Calu3 (cell line): ENCODE results near the gene FRMD4B. TPM values are rescaled to one million over a fixed set of nuclear protein-coding genes. Genes with fewer than 3 reads are reported as not detected.

Experiments used
- BruUV-seq: library from RNA; stranded (reverse); fragments of 400-500 nt; replicated peaks from 2 replicates; lab custom pipeline; 2021; lab: Mats Ljungman, UMichigan
- CTCF ChIA-PET: fragments of 300-600 bp; sonication (Branson Sonifier 250); formaldehyde crosslinking; loops from one replicate; lab custom pipeline; 2022; ENCODE audit warnings: antibody characterized with exemption; lab: Charles Lee
- DNase-seq: peaks from one replicate; pipeline ENCODE4 v3.0.0; 2022
- H3K27ac Mint-ChIP-seq: one replicate; pipeline ENCODE4 v1.8.0; 2022; ENCODE audit warnings: mixed read lengths; ENCODE audit not compliant: unreplicated experiment
- H3K27me3 Mint-ChIP-seq: one replicate; pipeline ENCODE4 v1.8.0; 2022; ENCODE audit warnings: mixed read lengths; ENCODE audit not compliant: unreplicated experiment
- H3K36me3 Mint-ChIP-seq: one replicate; pipeline ENCODE4 v1.8.0; 2022; ENCODE audit warnings: mild to moderate bottlenecking, moderate library complexity, mixed read lengths; ENCODE audit not compliant: insufficient read depth, unreplicated experiment
- H3K4me1 Mint-ChIP-seq: one replicate; pipeline ENCODE4 v1.8.0; 2022; ENCODE audit warnings: mild to moderate bottlenecking, low read depth, mixed read lengths; ENCODE audit not compliant: unreplicated experiment
- H3K4me3 Mint-ChIP-seq: one replicate; pipeline ENCODE4 v1.8.0; 2022; ENCODE audit warnings: mild to moderate bottlenecking, low read depth, moderate library complexity, mixed read lengths; ENCODE audit not compliant: unreplicated experiment
- H3K9me3 Mint-ChIP-seq: one replicate; pipeline ENCODE4 v1.8.0; 2022; ENCODE audit warnings: low read depth, mixed read lengths; ENCODE audit not compliant: unreplicated experiment
- intact Hi-C: fragments of 100-400 bp; cut with micrococcal nuclease; formaldehyde crosslinking; loops from one replicate; pipeline ENCODE4 v1.10.0; 2022; ENCODE audit not compliant: unreplicated experiment
- total RNA-seq: library from RNA; stranded (reverse); gene quantifications from 2 replicates; pipeline ENCODE4 v1.2.3, GENCODE V29; 2022
- TF ChIP-seq, protein P1 (sequence below): fragments of 200-600 bp; IDR thresholded peaks from one replicate; pipeline ENCODE4 v1.8.0; 2022; ENCODE audit warnings: antibody characterized with exemption; ENCODE audit not compliant: unreplicated experiment

The FRMD4B gene
- total RNA-seq, 1 experiment from 2014 or later = 16.7 TPM

GRCh38 chr3:69353503-69353902 lies 32.4 kb downstream of the FRMD4B start:
- CTCF ChIA-PET = no interaction called here
- Mint-ChIP-seq H3K9me3 (no peaks in the 10 kb centered on the region), H3K4me3 (no peak overlapping the region), H3K4me1 (peaks cover 9% of the 10 kb centered on the region), H3K27me3 (no peaks in the 10 kb centered on the region), H3K27ac (no peak overlapping the region), H3K36me3 (no peaks in the 10 kb centered on the region)
- no TSS peak for BruUV-seq
- no peak for DNase-seq
- intact Hi-C loops = no loop called here
- TF ChIP-seq, protein P1, sequence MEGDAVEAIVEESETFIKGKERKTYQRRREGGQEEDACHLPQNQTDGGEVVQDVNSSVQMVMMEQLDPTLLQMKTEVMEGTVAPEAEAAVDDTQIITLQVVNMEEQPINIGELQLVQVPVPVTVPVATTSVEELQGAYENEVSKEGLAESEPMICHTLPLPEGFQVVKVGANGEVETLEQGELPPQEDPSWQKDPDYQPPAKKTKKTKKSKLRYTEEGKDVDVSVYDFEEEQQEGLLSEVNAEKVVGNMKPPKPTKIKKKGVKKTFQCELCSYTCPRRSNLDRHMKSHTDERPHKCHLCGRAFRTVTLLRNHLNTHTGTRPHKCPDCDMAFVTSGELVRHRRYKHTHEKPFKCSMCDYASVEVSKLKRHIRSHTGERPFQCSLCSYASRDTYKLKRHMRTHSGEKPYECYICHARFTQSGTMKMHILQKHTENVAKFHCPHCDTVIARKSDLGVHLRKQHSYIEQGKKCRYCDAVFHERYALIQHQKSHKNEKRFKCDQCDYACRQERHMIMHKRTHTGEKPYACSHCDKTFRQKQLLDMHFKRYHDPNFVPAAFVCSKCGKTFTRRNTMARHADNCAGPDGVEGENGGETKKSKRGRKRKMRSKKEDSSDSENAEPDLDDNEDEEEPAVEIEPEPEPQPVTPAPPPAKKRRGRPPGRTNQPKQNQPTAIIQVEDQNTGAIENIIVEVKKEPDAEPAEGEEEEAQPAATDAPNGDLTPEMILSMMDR = no peak

GRCh38 chr3:69353088-69353478 lies 32.8 kb downstream of the FRMD4B start:
- CTCF ChIA-PET = no interaction called here
- no peak for DNase-seq
- H3K27me3 Mint-ChIP-seq = peaks cover 3% of the 10 kb centered on the region
- peaks cover 9% of the 10 kb centered on the region for H3K4me1 Mint-ChIP-seq
- no peak overlapping the region for H3K4me3 Mint-ChIP-seq
- H3K9me3 Mint-ChIP-seq = no peaks in the 10 kb centered on the region
- no peaks in the 10 kb centered on the region for H3K36me3 Mint-ChIP-seq
- TF ChIP-seq, protein P1 = no peak
- intact Hi-C loops = no loop called here
- no peak overlapping the region for H3K27ac Mint-ChIP-seq
- BruUV-seq = no TSS peak

- H3K4me1 Mint-ChIP-seq = peaks cover 9% of the 10 kb centered on the region
- H3K27ac Mint-ChIP-seq = no peak overlapping the region
- no peaks in the 10 kb centered on the region for H3K36me3 Mint-ChIP-seq
- DNase-seq = no peak
- no peaks in the 10 kb centered on the region for H3K9me3 Mint-ChIP-seq
- no peak overlapping the region for H3K4me3 Mint-ChIP-seq
- intact Hi-C loops = no loop called here
- BruUV-seq = no TSS peak
- CTCF ChIA-PET = no interaction called here
- TF ChIP-seq, protein P1 = no peak
- peaks cover 8% of the 10 kb centered on the region for H3K27me3 Mint-ChIP-seq
Observed at GRCh38 chr3:69352305-69353087, 33.4 kb downstream of the FRMD4B start.

DNA sequence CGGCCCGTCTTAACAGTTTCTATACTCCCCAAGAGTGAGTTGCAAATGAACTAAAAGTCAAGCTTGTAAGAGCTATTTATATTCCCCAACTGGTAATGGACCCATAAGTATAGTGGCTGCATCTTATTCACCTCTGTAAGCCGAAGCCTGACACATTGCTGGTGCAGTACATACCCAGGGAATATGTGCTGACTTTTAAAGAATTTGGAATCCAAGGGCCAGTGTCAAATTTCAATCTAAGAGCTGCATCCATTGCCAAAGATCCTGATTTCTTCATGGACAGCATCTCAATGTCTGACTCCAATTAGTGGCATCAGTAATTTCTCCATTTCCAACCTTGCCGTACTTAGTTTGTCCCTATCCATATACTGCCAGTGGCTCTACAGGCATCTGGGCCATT lies 42.0 kb downstream of the FRMD4B start:
- Mint-ChIP-seq H3K27me3 (peaks cover 30% of the 10 kb centered on the region), H3K27ac (no peak overlapping the region), H3K4me1 (no peaks in the 10 kb centered on the region), H3K4me3 (no peak overlapping the region), H3K9me3 (no peaks in the 10 kb centered on the region), H3K36me3 (no peaks in the 10 kb centered on the region)
- BruUV-seq = no TSS peak
- TF ChIP-seq, protein P1 = no peak
- intact Hi-C loops = no loop called here
- CTCF ChIA-PET = no interaction called here
- no peak for DNase-seq
